GM19023 (cell line): ENCODE measurements around the gene B9D2.
"Not testable (repeated sequence)": the region's sequence is repeated elsewhere in the genome, so short reads cannot be mapped to it uniquely, and the experiment has no call there.

Experiments
- ATAC-seq: cut with Tn5 transposase; IDR thresholded peaks from one replicate; pipeline ENCODE4 v1.9.1; 2021; ENCODE audit warnings: mild to moderate bottlenecking, moderate library complexity; ENCODE audit not compliant: unreplicated experiment

Gene B9D2

GRCh38 chr19:41356984-41357739 lies 6.8 kb downstream of the B9D2 start:
- ATAC-seq, result no peak

GRCh38 chr19:41355802-41356201 lies 8.1 kb downstream of the B9D2 start:
- ATAC-seq, result no peak

DNA sequence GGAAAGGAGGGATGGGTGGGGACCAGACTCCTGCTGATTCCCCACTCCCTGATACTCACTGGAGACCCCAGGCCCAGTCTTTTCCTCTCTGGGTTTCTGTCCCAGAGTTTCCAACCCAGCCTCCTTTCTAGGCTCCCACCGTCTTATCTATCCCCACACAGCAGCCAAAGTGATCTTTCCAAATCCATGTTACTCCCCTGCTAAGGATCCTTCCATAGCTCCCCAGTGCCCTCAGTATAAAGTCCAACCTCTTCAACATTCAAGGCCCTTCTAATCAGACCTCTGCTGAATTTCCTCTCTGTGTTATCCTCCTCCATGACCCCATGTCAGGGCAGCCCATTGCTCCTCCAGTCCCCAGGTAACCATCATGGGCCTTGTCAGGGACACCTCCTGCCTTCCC lies 8.9 kb downstream of the B9D2 start:
- no peak for ATAC-seq

GRCh38 chr19:41354343-41354953 lies 9.5 kb downstream of the B9D2 start:
- no peak for ATAC-seq

GRCh38 chr19:41353466-41354342 lies 10.2 kb downstream of the B9D2 start, which contains the start of gene TGFB1:
TGFB1 (minus strand) TSS chr19:41353922; CDS start chr19:41353044, 878 bp downstream.
- peak; percentile 46 for ATAC-seq

- no peak for ATAC-seq
These were observed 11.1 kb downstream of the B9D2 start for GRCh38 chr19:41352609-41353465.

DNA sequence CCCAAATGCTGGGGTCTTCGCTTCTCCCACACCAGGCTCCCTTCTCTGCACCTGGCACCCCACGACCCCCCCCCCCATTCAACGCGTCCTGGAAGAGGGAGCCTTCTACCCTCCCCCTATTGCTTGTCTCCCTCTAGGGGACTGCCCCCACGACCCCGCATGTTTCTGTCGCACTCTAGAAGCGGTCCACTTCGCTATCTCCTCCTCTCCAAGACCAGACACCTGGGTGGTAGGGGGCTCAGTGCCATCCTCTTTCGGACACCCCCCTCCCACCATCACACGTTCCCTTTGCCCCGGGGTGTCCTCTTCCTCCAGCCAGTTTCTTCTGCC lies 11.7 kb downstream of the B9D2 start:
- no peak for ATAC-seq

- peak; percentile 41 for ATAC-seq
These were observed 12.4 kb downstream of the B9D2 start for GRCh38 chr19:41351339-41352245.

GRCh38 chr19:41350735-41351338 lies 13.1 kb downstream of the B9D2 start:
- no peak for ATAC-seq

DNA sequence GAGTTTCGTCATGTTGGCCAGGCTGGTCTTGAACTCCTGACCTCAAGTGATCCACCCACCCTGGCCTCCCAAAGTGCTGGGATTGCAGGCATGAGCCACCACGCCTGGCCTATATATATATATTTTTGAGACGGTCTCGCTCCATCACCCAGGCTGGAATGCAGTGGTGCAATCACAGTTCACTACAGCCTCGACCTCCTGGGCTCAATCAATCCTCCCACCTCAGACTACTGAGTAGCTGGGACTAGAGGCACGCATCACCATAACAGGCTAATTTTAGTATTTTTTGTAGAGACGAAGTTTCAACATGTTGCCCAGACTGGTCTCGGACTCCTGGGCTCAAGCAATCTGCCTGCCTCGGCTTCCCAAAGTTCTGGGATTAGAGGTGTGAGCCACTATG lies 17.0 kb downstream of the B9D2 start:
- not testable (repeated sequence) for ATAC-seq

- ATAC-seq, result no peak
These were observed 19.8 kb downstream of the B9D2 start for GRCh38 chr19:41344162-41344561.

DNA sequence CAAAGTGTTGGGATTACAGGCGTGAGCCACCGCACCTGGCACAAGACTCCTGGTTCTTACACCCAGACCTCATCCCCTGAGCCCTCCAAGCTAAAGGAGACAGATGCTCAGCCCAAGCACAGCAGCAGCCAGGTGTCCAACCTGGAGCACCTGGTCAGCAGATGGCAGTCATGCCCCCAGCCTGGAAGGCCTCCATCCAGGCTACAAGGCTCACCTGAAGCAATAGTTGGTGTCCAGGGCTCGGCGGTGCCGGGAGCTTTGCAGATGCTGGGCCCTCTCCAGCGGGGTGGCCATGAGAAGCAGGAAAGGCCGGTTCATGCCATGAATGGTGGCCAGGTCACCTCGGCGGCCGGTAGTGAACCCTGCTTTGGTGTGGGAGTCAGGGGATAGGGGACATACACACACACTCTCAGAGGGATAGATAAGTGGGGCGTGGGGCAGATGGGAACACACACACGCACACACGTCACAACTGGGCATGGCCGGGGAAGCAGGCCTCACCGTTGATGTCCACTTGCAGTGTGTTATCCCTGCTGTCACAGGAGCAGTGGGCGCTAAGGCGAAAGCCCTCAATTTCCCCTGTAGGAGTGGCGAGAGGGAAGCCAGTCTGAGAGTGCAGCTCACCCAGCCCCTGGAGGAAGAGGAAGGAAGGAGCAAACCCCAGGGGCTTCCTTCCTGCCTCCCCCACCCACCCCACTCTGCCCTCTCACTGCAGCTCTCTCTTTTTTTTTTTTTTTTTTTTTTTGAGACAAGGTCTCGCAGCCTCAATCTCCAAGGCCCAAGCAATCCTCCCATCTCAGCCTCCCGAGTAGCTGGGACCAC lies 22.1 kb downstream of the B9D2 start:
- no peak for ATAC-seq

DNA sequence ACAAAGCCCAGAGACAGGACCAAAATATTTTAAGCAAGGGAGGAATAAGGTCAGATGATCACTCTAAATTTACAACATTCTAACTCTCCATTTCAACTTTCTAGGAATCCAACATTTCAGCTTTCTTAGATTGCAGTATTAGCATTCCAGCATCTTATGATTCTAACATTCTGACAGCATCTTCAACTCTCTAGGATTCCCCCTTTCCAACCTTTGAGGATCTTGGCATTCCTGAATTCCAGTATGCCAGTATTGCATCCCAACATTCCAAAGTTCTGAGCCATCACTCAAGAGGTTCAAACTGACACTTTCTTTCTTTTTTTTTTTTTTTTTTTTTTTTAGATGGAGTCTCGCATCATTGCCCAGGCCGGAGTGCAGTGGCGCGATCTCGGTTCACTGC lies 24.0 kb downstream of the B9D2 start:
- ATAC-seq, result no peak

DNA sequence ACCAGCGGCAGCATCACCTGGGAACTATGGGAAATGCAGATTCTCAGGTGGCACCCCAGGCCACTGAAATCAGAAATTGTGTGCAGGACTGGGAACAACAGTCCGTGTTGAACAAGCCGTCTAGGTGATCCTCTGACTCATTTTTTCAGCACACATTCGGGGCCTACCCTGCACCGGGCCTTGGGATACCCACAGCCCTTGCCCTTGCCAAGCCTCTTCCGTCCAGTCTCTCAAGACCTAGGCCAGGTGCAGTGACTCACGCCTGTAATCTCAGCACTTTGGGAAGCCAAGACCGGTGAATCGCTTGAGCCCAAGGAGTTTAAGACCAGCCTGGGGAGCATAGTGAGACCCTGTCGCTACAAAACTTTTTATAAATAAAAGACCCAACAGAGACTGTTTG lies 28.5 kb downstream of the B9D2 start:
- no peak for ATAC-seq

DNA sequence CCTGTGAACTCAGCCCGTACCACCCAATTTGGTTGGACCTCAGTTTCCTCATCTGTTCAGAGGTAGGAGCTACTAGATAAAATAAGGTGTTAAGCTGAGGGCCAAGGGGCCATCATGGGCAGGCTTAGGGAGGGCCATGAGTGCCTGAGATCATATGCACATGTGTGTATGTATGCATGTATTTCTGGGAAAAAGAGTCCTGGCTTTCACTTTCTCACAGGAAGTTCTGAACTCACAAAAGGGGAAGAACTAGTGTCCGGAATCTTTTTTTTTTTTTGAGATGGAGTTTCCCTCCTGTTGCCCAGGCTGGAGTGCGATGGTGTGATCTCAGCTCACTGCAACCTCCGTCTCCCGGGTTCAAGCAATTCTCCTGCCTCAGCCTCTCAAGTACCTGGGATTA lies 29.2 kb downstream of the B9D2 start:
- ATAC-seq, result no peak

DNA sequence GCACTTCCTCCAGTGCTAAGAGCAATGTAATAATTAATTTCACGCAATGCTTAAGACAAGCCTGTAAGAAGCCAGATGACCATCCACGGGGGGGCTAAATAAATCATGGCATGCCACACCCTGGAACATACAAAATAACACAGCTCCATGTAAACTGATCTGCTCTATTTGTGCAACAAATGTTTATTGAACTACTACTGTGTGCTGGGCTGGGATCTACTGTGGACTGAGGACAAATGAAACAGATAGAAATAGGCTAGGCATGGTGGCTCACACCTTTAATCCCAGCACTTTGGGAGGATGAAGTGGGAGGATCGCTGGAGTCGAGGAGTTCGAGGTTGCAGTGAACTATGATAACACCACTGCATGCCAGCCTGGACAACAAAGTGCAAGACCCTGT lies 31.5 kb downstream of the B9D2 start:
- ATAC-seq, result no peak

- no peak for ATAC-seq
These were observed 31.9 kb downstream of the B9D2 start for GRCh38 chr19:41332000-41332399.

DNA sequence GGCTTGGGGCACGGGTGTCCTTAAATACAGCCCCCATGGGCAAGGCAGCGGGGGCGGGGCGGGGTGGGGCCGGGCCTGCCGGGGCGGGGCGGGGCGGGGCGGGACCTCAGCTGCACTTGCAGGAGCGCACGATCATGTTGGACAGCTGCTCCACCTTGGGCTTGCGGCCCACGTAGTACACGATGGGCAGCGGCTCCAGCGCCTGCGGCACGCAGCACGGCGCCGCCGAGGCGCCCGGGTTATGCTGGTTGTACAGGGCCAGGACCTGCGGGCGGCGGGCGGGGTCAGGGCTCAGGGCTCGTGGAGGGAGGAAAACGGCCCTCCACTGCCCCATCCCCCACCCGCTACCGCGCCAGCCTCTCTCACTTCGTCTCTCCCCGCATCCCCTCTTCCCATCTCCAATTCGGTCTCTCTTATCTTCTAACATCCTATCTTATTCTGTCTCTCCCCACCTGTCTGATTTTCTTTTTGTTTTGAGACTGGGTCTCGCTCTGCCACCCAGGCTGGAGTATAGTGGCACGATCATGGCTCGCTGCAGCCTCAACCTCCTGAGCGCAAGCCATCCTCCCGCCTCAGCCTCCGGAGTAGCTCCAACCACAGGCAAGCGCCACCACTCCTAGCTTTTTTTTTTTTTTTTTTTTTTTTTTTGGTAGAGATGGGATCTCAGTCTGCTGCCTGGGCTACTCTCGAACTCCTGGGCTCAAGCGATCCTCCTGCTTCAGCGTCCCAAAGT lies 32.8 kb downstream of the B9D2 start:
- no peak for ATAC-seq
